Superior temporal gyrus (tissue), 1 donor: ENCODE results near the gene TMEM205.
A peak's percentile ranks its signal among the peaks of the same experiment; 100 is the strongest.
"Not testable (repeated sequence)": the region's sequence is repeated elsewhere in the genome, so short reads cannot be mapped to it uniquely, and the experiment has no call there.

Source experiments
- DNase-seq: peaks from one replicate; pipeline ENCODE4 v3.0.0-alpha.2; 2016; ENCODE audit errors: extremely low spot score

TMEM205 gene

DNA sequence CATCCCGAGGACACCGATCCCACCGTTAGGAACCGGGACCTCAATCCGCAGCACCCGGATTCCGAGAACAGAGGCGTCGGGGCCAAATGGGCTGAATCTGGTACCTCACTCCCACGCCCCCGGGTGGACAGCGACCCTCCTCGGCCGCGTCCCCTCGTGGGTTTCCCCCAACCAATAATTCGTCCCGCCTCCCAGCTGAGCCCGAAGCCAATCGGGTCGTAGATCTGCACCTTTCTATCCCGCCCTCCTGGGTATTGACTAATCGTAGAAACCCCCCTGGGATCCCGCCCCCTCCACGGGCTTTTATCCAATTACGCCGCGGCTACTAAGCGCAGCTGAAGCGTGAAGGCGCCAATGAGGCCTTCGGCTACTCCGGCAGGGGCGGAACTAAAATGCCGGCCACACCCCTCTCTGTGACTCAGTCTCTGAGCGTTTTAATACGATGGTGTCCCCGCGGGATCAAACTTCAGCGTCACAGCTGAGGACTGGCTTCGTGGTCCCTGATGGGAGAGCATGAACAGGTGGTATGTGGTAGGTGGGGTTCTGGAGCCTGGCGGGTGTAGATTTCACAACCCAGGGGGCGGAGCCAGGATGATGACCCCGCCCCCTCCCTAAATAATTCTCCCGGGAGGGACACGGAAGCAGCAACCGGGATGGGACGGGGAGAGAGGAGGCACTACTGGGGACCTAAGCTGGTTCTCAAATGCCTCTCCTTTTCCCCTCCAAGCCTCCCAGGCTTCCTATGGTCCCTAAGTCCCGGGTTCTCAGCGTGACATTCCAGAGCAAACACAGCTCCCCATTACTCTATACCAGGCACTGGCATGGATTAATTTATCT lies at the start of gene TMEM205, which contains the start of gene CCDC159:
TSS of gene TMEM205 (minus strand) at position 165 of the 837 bp plus-strand sequence. CDS start 649 bp downstream, outside the sequence.
TSS of gene CCDC159 (plus strand) at position 416 of the 837 bp plus-strand sequence. CDS start at position 504, 88 bp downstream.
- peak; percentile 99 for DNase-seq

DNA sequence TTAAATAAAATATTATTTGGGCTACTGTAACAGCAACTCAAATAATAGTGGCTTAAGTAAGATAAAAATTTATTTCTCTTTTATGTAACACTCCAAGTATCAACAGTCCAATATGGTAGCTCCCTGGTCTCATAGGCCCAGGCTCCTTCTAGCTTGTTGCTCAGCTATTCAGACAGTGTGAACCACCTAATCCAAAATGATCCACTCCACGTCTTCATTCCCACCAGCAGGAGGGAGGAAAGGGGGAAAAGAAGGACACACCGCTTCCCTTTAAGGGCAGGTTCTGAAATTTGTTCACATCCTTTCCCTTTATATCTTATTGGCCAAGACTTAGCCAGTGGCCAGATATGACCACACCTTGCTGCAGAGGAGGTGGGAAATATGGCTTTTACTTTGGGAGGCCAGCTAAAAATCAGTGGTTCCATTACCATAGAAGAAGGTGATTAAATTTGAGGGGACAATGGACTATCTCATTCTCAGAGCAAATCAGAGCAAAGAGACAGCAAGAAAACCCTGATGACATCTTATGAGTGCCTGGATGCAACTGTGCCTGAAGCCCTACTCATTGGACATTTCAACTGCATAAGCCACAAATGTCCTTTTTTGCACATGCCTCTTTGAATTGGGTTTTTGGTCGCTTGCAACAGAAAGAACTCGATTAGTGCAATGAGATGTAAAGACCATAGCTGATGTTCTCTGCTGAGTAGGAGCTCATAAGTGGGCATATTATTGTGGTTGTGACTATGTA lies 45.0 kb upstream of the TMEM205 start:
- no peak for DNase-seq

DNA sequence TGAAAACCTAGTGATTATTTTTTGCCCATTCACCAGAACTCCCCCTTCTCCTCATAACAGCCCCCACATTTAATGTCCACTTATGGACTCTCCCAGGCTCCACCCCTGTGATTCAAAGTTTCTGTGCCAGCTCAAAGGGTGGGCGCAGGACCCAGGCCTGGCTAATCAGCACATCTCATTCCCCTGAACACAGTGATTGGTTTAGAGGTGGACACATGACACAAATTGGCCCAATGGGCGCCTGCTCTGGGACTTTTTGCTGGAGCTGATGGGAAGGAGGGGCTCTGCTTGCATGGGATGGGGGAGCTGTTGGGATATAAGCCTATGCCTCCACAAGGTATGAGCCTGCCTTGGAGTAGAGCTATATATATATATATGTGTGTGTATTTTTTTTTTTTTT lies 44.3 kb upstream of the TMEM205 start:
- DNase-seq, result no peak

DNA sequence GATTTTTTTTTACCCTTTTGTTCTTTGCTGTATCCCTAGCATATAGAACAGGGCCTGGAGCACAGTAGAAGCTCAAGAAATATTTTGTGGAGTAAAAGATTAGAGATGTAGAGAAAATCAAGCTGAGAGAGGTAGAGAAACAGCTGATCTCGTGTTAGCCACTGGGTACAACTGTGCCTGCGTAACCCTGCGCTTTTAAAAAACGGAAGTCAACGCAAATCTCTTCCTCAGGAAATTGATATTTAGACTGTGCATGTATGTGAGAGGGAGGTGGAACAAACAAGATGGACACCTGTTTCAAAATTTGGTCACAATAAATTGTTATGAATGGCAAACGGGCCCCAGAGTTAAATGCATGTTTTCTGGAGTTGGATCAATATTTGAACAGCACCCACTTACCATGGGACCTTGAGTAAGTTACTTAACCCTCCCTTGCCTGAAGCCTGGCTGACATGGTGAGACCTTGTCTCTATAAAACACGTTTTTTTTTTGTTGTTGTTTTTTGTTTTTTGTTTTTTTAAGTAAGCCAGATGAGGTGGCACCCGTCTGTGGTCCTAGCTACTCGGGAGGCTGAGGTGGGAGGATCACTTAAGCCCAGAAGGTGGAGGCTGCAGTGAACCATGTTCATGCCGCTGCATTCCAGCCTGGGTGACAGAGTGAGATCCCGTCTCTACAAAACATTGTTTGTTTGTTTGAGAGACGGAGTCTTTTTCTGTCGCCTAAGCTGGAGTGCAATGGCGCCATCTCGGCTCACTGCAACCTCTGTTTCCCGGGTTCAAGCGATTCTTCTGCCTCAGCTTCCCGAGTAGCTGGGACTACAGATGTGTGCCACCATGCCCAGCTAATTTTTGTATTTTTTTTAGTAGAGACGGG lies 41.3 kb upstream of the TMEM205 start:
- no peak for DNase-seq

DNA sequence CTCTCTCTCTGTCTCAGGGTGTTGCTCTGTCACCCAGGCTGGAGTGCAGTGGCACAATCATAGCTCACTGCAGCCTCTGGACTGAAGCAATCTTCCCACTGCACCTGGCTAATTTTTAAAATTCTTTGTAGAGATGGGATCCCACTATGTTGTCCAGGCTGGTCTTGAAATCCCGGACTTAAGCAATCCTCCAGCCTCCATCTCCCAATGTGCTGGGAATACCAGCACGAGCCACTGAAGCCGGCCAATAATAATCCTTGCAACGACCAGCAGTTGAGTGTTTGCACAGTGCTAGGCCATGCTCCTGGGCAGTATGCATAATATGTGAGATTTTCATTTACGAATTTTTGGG lies 38.7 kb upstream of the TMEM205 start:
- DNase-seq, result no peak

DNA sequence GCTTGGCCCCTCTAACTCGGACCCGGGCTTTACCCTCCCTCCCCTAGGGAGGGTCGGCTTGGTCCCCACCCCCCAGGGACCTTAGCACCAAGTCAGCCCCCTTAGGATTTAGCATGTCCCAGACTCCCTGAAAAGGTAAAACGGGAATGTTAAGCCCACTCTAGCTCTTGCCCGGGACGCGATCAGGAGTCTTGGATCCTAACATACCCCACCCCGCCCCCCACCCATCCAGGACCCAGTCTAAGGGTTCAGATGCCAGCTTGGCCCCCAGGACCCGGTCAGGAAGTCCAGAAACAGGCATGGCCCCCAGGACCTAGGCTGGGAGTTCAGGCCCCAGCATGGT lies 37.6 kb upstream of the TMEM205 start:
- no peak for DNase-seq

DNA sequence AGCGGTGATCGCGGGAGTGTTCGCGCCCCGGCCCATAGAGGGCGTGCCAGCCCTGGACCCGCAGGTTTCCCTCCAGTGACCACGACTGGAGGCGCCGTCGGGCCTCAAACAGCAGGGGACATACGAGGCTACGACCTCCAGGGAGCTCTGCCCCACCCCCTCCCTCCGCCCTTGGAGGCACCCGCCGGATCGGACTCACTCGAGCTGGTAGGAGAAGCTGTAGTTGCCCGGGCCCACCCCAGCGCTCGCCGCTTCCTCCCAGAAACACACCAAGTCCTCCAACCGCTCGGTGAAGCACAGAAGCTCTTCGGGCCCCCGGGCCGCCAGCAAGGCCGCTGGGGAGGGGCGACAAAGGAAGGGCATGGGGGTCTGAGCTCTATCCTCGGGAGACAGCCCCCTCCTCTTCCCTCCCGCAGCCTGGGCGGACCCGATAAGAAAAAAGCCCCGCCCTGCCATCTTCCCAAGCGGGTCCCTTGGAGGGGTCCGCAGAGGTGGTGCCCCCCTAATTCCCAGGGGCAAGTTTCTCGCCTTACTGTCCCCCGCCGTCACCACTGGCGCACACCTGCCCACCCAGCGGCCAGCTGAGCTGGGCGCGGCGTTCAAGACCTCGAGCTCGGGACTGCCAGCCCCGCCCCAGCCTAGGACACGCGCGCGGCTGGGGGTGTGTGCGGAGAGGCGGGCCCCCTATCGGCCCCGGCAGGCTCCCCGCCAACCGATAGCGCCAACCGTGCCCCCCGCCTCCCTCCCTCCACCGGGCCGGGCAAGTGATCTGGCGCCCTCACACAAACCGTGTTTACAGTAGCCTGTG lies 37.0 kb upstream of the TMEM205 start:
- no peak for DNase-seq

DNA sequence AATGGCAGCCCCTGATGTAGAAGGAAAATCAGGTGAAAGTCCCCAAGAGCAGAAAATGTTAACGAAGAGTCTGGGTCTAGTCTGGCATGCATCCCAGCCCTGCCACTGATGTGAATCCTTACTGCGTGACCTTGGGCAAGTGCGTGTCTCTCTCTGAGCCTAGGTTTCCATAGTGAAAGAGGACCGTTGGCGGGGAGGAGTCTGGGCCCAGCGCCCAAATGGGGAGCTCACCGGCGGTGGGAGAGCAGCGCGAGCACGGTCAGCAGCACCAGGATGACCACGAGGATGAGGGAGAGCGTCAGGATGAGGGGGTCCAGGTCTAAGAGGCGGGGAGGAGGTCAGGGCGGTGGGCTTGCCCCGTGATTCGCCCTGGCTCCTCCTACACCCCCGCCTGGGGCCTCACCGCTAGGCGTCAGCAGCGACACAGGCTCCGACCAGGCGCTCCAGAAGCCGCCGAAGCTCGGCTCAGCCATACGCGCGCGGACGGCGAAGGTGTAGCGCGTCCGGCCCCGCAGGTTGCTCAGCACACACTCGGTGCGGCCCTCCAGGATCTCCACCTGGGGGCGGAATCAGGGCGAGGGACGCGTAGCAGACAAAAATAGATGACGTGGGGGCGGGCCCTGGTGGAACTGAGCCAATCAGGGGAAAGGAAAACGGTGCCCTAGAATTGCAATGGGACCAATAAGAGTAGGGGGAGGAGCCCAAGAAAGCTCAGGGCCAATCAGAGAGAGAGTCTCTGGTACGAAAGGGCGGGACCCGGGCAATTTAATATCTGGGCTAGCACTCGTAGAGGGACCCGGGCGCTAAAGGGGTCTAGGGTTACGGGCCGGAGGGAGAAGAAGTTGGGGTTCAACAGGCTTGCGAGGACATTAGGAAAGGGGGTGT lies 34.8 kb upstream of the TMEM205 start:
- peak; percentile 98 for DNase-seq

DNA sequence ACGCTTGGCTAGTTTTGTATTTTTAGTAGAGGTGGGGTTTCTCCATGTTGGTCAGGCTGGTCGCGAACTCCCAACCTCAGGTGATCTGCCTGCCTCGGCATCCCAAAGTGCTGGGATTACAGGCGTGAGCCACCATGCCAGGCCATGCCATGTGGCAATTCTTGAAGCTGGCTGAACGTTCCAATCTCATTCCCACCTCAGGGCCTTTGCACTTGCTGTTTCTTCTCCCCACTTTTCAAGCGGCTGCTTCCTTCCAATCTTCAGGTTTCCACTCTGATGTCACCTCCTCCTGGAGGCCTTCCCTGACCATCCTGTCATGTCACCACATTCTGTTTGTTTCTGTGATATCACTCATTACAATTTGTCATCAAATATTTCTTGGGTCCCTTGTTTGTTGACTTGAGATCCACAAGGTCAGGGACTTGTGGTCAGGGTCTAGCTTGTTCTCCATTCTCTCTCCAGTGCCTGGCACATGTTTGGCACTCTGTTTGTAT lies 33.8 kb upstream of the TMEM205 start:
- DNase-seq, result no peak

DNA sequence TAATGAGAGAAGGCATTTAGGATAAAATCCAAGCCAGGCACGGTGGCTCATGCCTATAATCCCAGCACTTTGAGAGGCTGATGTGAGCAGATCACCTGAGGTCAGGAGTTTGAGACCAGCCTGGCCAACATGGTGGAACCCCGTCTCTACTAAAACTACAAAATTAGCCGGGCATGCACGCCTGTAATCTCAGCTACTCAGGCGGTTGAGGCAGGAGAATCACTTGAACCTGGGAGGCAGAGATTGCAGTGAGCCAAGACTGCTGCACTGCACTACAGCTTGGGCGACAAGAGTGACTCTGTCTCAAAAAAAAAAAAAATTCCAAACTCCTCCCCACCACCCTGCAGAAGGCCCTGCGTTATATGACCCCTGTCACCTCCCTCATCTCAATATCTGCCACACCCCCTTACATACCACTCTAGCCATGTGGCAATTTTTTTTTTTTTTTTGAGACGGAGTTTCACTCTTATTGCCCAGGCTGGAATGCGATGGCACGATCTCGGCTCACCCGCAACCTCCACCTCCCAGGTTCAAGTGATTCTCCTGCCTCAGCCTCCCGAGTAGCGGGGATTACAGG lies 33.3 kb upstream of the TMEM205 start:
- DNase-seq, result not testable (repeated sequence)

DNA sequence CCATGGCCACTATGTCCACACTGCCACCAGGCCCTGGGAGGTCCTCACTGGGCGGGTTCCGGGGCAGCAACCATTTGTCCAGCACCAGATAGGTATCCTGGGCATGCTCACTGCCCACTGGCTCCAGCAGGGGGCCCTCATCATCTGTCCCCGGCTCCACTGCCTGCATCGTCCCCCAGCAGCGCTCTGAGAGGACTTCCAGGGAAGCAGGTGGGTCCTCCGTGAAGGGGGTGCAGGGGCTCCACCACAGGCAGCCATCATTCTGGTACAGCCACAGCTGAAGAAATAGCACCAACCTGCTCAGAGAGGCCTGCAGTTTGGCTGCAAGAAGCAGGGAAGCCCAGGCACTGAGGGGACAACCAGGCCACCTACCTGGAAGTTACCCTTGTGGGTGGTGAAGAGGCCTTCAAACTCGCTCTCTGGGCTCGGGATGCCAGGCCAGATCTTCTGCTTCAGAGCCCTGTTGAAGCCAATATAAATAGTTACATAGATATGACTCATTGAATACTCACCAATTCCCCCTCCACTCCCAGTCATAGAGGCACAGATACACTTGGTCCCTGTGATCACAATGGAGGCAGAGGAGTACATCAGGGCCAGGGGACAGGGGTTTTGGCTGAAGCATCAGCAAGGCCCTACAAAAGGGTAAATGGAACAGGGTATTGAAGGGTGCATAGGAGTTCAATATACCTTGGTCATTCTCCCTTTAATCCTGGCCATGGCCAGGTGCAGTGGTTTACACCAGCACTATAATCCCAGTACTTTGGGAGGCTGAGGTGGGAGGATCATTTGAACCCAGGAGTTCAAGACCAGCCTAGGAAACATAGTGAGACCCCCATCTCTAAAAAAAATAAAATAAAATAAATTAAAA lies 32.5 kb upstream of the TMEM205 start:
- DNase-seq, result peak; percentile 51

DNA sequence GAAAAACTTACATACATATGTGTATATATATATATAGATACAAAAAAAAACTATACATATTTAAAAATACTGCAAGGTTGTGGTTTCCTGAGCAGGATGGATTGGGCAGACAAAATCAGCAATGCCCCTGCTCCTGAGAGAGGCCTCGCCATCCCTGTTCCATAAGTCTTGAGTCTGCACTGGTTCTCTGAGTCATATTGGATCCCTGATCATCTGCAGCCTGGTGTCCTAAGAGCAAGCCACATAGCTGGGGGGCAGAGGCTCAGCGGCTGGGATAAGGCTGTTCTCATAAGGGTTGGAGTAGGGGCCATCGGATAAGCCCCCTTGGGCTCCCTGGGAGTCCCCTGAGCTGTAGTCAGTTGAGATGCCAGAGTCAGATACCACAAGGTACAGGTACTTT lies 31.7 kb upstream of the TMEM205 start:
- DNase-seq, result no peak

DNA sequence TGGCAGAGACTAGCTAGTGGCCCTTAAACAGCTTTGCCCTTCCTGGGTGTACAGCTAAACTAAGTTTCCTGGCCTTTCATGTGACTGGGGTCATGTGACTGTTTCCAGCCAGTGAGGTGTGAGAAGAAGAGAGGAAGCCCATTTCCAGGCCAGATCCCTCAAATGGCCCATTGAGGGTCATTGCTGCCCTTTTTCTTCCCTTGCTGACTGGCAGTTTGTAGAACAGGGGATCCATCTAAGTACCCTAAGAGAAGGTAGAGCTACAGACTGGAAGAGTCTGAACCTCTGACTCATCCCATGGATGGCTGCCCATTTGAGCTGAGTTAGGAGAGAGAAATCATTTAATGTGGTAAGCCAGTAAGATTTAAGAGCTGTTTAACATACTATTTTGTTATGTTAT lies 31.2 kb upstream of the TMEM205 start:
- peak; percentile 55 for DNase-seq

DNA sequence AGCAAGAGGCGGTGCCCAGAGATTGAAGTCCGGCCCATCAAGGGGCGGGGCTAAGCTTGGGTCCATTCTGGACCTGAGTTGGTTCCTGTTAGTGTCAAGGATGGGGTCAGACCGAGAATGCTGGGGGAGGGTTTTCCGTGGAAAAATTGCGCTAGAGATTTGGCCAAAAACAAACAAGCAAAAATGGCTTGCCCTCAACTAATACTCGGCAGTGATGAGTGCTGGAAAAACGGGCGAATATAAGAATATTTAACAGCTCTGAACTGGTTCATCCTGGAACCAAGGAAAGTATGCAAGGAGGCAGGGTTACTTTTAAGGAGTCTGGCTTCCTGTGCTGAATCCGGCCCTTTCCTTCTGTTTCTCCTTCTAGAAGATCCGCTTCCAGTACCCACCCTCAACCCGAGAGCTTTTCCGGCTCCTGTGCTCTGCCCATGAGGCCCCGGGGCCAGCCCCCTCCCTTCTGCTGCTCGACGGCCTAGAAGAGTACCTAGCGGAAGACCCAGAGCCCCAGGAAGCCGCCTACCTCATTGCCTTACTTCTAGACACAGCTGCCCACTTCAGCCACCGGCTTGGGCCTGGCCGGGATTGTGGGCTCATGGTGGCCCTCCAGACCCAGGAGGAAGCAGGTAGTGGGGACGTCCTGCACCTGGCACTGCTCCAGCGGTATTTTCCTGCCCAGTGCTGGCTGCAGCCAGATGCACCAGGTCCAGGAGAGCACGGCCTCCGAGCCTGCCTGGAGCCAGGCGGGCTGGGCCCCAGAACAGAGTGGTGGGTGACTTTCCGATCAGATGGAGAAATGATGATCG lies 29.3 kb upstream of the TMEM205 start:
- DNase-seq, result no peak

DNA sequence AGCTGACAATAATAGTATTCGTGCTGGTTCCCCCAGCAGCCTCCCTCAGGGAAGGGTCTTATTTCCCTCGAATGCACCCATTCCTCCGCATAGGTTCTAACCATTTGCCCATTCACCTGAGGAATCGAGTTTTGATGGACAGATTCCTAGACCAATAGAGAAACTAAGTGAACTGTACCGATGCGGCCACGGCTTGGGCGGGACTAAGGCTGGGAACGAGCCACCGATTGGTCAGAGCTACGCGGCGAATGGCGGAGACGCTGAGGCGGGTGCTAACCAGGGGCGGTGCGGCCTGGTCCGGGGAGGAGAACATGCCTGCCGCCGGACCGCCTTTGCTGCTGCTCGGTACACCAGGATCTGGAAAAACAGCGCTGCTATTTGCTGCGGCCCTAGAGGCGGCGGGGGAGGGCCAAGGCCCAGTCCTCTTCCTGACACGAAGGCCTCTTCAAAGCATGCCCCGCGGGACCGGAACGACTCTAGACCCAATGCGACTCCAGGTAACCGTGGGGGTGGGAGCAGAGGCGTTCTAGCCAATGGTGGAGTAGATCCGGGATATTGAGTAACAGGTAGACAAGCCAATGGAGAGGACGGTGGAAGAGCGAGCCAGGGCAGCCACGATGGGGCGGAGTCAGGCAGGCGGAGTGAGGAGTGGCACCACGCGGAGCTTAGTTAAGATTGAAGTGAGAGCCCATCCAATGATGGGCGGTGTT lies 28.5 kb upstream of the TMEM205 start, which contains the start of gene SWSAP1:
TSS of gene SWSAP1 (plus strand) at position 234 of the 710 bp plus-strand sequence. CDS start at position 249, 15 bp downstream.
- peak; percentile 100 for DNase-seq

DNA sequence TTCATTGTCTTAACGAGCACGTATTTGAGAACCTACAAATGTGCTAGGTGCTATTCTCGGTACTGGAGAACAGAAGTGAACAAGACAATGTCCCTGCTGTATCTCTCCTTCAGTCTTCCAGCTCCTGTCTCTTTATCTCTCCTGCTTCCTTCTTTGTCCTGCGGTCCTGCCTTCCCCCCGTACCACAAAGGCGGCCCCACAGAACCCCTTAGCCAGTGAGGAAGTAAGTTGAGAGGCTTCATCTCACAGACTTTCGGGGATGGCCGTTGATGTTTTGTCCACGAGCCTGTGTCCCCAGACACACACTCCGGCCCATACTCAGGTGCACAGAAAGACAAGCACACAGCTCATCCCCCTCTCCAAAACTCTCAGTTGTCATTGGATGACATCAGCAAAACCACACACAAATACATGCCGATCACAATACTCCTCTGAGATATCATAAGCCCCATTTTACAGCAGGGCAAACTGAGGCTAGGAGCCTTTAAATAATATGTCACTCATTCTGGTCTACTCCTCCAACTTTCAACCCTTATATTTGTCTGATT lies 27.9 kb upstream of the TMEM205 start:
- DNase-seq, result no peak
